HG02678 (cell line): ENCODE measurements around the gene ATG2A.

Source experiments
- ATAC-seq: cut with Tn5 transposase; IDR thresholded peaks from one replicate; pipeline ENCODE4 v1.9.1; 2021; ENCODE audit warnings: mild to moderate bottlenecking, moderate library complexity; ENCODE audit not compliant: unreplicated experiment

The ATG2A gene

DNA sequence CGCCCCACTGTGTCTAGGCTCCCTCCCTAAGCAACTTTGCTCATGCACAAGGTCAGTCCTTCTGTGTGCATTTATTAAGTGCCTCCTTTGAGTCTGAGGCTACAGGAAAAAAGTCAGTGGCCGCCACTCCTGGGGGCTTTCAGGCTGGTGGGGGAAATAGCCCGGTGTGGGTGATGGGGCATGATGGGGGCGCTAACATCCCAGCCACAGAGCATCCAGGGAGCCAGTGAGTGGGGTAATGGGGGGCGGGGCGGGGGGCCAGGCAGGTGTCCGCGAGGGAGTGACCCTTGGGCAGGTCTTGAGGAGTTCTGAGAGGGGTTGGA lies 28.6 kb downstream of the ATG2A start:
- no peak for ATAC-seq

DNA sequence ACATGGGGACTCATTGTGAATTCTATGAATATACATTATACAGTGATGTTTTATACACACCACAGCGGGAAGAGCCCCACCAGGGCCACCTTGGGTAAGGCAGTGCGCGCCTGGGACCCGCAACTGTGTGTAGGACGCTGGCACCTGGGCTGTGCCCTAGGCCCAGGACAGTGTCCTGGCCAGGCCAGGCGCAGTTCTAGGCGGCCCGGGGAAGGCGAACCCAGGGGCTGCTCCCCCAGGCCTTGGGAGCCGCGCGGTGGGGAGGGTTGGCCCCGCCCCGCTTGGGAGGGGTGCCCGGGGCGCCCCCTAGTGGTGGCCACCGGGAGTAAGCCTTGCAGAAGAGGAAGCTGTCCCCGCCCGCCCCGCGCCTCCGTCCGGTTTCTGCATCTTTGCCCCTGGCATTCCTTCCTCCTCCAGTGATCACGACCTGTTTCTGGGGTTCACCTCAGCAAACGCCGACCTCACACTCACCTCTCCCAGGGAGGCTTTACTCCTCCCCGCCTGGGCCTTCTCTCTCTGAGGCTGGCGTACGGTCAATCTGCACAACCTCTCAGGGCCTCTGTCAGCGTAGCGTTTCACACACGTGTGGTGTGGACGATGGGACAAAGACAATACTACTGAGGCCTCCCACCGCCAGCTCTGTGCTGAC lies 29.1 kb downstream of the ATG2A start:
- peak; percentile 85 for ATAC-seq

DNA sequence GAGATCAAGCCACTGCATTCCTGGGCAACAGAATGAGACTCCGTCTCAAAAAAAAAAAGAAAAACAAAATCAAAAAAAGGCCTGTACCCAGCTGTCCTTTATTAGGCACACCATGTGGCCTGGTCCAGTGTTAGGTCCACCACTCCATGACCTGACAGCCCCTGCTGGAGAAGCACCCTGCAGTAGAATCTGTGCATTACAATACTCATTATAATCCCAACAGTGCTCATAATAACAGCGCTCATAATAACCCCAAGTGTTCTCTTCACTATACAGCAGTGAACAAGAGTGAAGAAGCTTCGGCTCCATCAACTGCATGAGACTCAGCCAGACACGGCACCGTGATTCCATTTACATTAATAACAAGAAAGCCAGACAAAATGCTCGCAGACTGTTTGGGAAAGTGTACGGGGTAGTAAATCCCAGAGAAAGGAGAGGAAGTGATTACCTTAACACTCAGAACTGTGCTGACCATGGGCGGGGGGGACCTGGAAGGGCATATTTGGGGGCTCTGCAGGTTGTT lies 29.7 kb downstream of the ATG2A start:
- ATAC-seq, result no peak

DNA sequence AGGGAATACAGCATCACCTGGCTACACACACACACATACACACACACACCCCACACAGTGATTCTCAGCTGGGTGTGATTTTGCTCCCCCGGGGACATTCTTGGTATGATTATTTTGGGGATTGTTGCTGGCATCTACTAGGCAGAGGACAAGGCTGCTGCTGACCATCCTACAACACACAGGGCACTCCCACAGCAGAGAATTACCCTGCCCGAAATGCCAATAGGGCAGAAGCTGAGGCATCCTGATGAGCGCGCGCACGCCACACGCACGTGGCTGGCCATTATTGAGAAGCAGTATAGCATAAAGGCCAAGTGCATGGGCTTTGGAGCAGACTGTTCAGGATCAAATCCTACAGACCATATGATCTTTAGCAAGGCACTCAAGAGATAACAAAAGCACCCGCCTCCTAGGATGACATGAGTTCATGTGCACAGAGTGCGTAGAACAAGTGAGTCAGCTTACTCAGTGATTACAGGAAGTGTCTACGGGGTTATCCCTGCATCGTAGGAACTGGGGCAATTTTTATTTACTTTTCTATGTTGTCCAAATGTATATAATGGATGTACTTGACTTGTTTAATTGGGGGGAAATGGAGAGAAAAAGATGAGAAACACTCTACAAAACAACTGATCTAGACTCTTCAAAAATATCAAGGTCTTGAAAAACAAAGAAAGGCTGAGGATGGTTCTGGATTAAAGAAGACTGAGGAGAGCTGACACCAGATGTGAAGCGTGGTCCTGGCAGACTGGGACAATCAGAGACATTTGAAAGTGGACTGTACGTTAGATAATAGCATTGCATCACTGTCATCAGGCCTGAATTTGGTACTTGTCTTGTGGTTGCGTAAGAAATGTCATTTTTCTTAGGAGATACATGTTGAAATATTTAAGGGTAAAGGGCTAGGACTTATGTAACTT lies 31.4 kb downstream of the ATG2A start:
- no peak for ATAC-seq

DNA sequence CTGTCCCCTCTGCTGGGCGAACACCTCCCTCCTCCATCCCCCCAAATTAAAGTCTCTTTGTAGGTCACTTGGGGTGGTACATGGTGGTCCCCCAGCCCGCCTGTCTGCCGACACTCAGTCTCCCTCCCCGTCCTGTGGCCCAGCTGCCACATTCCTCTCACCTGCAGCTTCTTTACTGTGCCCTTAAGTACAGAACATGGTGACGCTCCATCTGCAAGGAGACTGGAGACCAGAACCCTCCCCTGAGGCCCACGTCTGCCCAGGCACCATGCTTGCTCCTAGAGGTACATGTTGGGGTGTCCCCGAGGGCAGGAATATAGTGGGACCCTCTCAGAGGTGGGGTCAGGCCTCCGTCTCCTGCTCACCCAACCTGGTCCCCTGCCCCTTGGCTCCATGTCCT lies 33.0 kb downstream of the ATG2A start:
- ATAC-seq, result no peak

GRCh38 chr11:64883575-64883974 lies 33.4 kb downstream of the ATG2A start:
- ATAC-seq, result no peak

DNA sequence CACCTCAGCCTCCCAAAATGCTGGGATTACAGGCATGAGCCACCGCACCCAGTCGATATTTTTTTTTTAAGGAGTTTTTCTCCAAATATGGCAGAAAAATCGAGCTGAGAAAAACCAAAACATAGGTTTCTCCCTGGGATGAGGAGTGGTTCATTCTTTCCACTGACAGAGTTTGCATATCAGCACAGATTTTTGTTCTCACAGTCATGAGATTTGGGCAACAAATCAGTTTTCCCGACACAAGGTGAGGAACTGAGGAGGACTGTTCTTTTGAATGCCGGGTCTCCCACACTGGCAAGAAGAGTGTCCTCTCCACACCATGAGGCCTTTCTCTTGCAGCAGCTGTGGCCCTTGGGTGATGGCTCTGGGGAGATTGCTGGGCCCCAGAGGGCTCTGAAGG lies 34.8 kb downstream of the ATG2A start:
- no peak for ATAC-seq

- no peak for ATAC-seq
These were observed 35.5 kb downstream of the ATG2A start for GRCh38 chr11:64881476-64881875.

DNA sequence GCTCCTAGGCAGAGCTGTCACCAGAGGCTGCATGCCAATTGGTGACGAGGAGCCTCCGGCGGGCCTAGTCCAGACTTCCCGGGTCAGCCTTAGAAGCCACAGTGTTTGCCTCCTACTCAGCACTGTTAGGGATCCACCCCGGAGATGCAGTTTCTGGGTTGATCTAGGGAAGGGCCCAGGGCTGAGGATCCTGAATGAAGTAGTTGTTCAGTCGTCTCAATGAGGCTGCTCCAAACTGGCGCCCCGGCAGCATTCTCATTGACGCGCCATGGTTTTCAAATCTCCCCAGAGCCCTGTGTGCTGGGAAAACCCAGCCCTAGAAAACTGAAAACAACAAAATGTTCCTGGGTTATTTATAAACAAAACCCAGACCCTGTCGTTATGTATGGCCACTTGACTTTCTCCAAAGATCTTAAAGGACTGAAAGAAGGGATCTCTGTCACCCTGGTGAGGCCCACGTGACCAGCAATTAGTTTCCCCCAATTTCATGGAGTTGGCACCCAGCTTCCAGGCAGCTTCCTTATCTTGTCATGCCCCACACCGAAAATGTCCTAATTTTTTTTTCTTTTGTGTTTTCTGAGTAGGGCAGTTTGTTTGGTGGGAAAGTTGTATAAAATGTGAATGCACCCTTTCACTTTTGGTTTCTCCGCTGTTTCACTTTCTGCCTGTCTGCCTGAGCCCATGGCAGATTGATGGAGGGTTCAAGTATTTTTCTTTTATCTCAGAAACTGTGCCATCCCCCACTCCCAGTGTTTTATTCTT lies 36.6 kb downstream of the ATG2A start:
- ATAC-seq, result no peak

DNA sequence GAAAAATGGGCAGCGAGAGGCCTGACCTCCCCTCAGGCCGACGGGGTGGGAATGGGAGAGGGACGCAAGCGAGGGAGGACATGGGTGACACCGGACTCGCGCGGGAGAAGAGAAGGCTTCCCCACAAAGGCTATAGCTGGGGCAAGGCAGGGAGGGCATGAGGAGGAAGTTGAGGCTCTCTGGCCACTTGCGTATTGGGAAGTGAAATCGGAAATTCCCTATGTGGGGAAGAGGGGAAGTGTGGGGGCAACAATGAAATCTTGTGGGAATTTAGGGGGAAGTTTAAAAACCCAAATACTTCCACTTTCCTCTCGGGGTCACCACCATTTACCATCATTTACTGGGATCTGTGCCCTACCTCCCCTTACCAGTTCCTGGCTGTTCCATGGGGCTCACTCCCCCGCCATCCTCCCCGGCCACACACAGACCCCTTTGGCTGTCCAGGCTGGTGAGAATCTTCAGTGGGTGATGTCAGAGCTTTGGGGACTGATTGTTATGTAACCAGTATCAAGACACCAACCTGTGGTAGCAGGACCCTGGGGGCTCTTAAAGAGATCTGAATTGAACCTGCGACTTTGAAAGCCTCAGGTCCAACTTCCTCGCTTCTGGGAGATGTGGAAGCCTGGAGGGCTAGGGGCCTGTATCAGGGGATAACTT lies 37.6 kb downstream of the ATG2A start:
- ATAC-seq, result no peak

GRCh38 chr11:64878494-64879243 lies 38.3 kb downstream of the ATG2A start, which contains the start of gene EHD1:
TSS of gene EHD1 (minus strand) at chr11:64878621. CDS start at chr11:64878464, 157 bp downstream.
- ATAC-seq, result peak; percentile 71

DNA sequence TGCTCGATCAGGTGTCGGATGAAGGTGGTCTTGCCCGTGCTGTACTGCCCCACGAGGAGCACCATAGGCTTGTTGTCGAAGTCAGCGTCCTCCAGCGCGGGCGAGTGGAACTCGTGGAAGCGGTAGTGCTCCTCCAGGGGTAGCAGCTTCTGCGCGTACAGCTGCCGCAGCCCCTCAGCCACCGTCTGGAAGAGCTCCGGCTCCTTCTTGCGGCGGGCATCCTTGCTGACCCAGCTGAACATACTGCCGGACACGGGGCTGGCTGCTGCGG lies 38.9 kb downstream of the ATG2A start:
- ATAC-seq, result no peak

DNA sequence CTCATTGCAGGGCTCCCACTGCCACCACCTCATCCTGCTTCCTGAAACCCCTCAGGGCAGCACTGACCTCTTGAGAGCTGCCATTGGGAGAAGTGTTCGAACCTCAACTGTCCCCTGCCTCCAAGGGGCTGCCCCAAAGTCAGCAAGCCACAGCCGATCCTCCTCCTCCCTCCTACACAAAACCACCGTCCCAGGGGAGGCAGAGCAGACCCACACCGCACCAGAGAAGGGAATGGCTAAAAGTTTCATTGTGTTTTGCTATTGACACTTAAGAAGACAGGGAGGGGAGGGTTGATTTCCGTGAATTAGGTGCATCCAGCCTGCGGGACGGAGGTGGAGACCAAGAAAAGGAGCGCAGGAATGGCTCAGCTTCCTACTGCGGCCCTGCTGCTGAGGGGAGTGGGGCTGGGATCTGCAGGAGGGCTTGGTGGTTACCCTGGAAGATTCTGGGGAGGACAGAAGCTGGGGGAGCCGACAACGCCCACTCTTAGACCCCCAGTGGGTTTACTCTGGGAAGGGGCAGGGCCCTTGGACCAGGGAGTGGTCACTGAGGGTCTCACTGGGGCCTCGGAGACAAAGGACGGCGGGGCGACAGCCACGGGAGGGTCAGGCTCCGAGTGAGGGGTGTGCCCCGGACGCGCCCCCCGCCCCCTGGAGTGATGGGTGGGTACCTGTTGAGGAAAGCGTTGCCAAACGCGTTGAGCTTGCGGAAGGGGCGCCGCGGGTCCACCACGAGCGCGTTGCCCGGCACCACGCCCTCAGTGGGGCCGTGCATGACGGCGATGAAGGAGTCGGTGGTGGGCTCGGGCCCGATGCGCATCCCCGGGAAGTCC lies 39.4 kb downstream of the ATG2A start:
- no peak for ATAC-seq

GRCh38 chr11:64876835-64877341 lies 40.1 kb downstream of the ATG2A start:
- no peak for ATAC-seq

DNA sequence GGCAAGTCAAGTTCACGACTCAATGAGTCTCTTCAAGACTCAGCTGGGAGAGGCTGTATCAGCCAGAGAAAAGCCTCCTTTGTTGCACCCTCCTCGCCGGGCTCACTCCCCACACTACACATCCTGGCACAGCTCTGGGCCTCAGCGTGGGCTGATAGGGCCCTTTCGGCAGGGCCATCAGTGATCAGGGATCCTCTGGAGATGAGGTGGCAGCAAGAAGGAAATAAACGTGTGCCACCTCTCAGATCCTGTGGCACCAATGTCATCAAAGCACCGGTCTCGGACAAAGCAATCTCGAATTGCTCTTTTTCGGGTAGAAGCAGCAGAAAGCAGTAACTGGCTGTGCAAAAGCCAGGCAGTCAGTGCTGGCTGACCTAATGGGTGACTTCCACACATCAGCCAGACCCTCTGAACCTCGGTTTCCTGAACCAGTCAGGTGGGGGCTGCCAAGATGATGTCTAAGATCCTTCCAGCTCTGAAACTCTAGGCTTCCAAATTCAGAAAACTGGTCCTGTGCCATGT lies 40.7 kb downstream of the ATG2A start:
- ATAC-seq, result no peak

- no peak for ATAC-seq
These were observed 41.4 kb downstream of the ATG2A start for GRCh38 chr11:64875369-64876228.

DNA sequence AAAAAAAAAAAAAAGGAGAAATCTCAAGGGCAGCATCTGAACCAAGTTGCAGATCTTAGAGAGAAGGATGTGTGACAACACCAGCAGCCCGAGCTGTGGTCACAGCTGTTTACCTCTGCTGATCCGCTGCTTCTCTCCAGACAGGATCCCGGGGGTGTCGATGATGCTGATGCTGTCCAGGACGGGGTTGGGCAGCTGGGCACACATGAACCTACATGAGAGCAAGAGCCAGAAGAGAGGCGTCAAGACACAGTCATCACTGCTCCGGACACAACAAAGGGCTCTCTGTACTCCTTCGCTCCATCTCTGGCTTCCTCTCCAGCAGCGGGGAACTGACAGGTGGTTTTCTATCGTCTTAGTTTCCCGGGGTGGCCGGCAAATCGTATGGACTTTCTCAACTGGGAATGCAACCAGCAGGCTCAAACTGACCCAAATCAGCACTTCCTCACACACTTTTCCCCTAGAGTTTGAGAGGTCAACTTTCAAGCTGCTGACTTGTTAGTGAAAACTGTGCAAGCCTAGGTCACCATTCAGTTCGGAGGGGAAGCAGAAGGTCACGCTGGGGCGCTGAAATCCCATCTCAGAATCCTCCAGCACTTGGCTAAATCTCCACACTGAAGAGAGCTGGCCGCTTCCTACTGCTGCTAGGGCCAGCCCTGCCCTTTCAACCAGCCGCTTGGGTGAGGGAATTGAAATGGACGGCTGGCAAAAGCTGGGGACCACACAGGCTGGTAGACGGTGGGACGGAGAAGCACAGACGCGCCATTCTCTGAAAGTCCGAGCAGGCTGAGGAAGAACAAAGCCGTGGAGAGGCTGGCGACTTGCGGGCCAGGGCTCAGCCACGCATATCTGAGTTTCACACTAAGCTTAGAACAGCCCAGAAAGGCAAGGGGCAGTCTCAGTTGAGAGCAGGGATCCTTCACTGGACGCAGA lies 42.4 kb downstream of the ATG2A start:
- no peak for ATAC-seq
